Measurements from ENCODE around the gene RAD9A.

Gene RAD9A

GRCh38 chr11:67354075-67355022 lies 37.4 kb upstream of the RAD9A start:
- DNase-seq (ENCODE audit: low spot score in 2 of 2): peak in 1 of 2 donors; percentile 23
- peak overlapping the region; percentile 97 for H3K27ac Mint-ChIP-seq
- H3K4me1 Mint-ChIP-seq: peaks cover 61% of the 10 kb centered on the region
- H3K27me3 Mint-ChIP-seq: no peaks in the 10 kb centered on the region
- peaks cover 1% of the 10 kb centered on the region for H3K36me3 Mint-ChIP-seq
- ATAC-seq (ENCODE audit: low read depth): peak; percentile 7
- peak overlapping the region; percentile 91 for H3K4me3 Mint-ChIP-seq
- H3K9me3 Mint-ChIP-seq: no peaks in the 10 kb centered on the region

- ATAC-seq (ENCODE audit: low read depth): no peak
- no peaks in the 10 kb centered on the region for H3K27me3 Mint-ChIP-seq
- peak in 1 of 2 donors; percentile 13 for DNase-seq (ENCODE audit: low spot score in 2 of 2)
- no peak overlapping the region for H3K4me3 Mint-ChIP-seq
- no peaks in the 10 kb centered on the region for H3K9me3 Mint-ChIP-seq
- peaks cover 1% of the 10 kb centered on the region for H3K36me3 Mint-ChIP-seq
- peaks cover 53% of the 10 kb centered on the region for H3K4me1 Mint-ChIP-seq
- H3K27ac Mint-ChIP-seq: no peak overlapping the region
These were observed 36.6 kb upstream of the RAD9A start for GRCh38 chr11:67355023-67355793.

- H3K9me3 Mint-ChIP-seq: no peaks in the 10 kb centered on the region
- H3K27me3 Mint-ChIP-seq: no peaks in the 10 kb centered on the region
- H3K27ac Mint-ChIP-seq: no peak overlapping the region
- no peak for ATAC-seq (ENCODE audit: low read depth)
- peak overlapping the region; percentile 75 for H3K4me3 Mint-ChIP-seq
- peaks cover 52% of the 10 kb centered on the region for H3K4me1 Mint-ChIP-seq
- peak in 1 of 2 donors; percentile 12 for DNase-seq (ENCODE audit: low spot score in 2 of 2)
- H3K36me3 Mint-ChIP-seq: peaks cover 3% of the 10 kb centered on the region
These were observed 35.9 kb upstream of the RAD9A start for GRCh38 chr11:67355794-67356386.

GRCh38 chr11:67356387-67356863 lies 35.4 kb upstream of the RAD9A start:
- peaks cover 3% of the 10 kb centered on the region for H3K36me3 Mint-ChIP-seq
- H3K4me1 Mint-ChIP-seq: peaks cover 55% of the 10 kb centered on the region
- H3K27ac Mint-ChIP-seq: peak overlapping the region; percentile 83
- ATAC-seq (ENCODE audit: low read depth) (no peak), DNase-seq (ENCODE audit: low spot score in 2 of 2) (peak in 1 of 2 donors; percentile 26)
- no peaks in the 10 kb centered on the region for H3K27me3 Mint-ChIP-seq
- H3K4me3 Mint-ChIP-seq: peak overlapping the region; percentile 75
- H3K9me3 Mint-ChIP-seq: no peaks in the 10 kb centered on the region

- Mint-ChIP-seq H3K4me3 (peak overlapping the region; percentile 75), H3K9me3 (no peaks in the 10 kb centered on the region), H3K36me3 (peaks cover 3% of the 10 kb centered on the region), H3K27me3 (no peaks in the 10 kb centered on the region), H3K4me1 (peaks cover 61% of the 10 kb centered on the region), H3K27ac (peak overlapping the region; percentile 83)
- DNase-seq (ENCODE audit: low spot score in 2 of 2) (peak; percentile 64 to 69), ATAC-seq (ENCODE audit: low read depth) (no peak)
These were observed 34.8 kb upstream of the RAD9A start for GRCh38 chr11:67356864-67357561.

GRCh38 chr11:67357831-67358670 lies 33.7 kb upstream of the RAD9A start:
- DNase-seq (ENCODE audit: low spot score in 2 of 2): no peak

GRCh38 chr11:67364169-67364568 lies 27.6 kb upstream of the RAD9A start:
- Mint-ChIP-seq H3K36me3 (peaks cover 24% of the 10 kb centered on the region), H3K4me1 (peaks cover 58% of the 10 kb centered on the region), H3K27me3 (no peaks in the 10 kb centered on the region), H3K27ac (peak overlapping the region; percentile 61), H3K9me3 (no peaks in the 10 kb centered on the region), H3K4me3 (peak overlapping the region; percentile 58)
- DNase-seq (ENCODE audit: low spot score in 2 of 2) (no peak), ATAC-seq (ENCODE audit: low read depth) (no peak)

More at GRCh38 chr11:67357831-67358670, 33.7 kb upstream of the RAD9A start:
- no peak for ATAC-seq (ENCODE audit: low read depth)
- no peaks in the 10 kb centered on the region for H3K27me3 Mint-ChIP-seq
- H3K4me3 Mint-ChIP-seq: no peak overlapping the region
- H3K4me1 Mint-ChIP-seq: peaks cover 64% of the 10 kb centered on the region
- peaks cover 3% of the 10 kb centered on the region for H3K36me3 Mint-ChIP-seq
- H3K27ac Mint-ChIP-seq: no peak overlapping the region
- H3K9me3 Mint-ChIP-seq: no peaks in the 10 kb centered on the region

GRCh38 chr11:67364783-67365722 lies 26.7 kb upstream of the RAD9A start:
- peak; percentile 50 for ATAC-seq (ENCODE audit: low read depth)

GRCh38 chr11:67365736-67366444 lies 25.9 kb upstream of the RAD9A start:
- Mint-ChIP-seq H3K27me3 (no peaks in the 10 kb centered on the region), H3K9me3 (no peaks in the 10 kb centered on the region), H3K4me3 (no peak overlapping the region), H3K36me3 (peaks cover 23% of the 10 kb centered on the region), H3K4me1 (peaks cover 71% of the 10 kb centered on the region), H3K27ac (peak overlapping the region; percentile 61)
- no peak for ATAC-seq (ENCODE audit: low read depth)
- no peak for DNase-seq (ENCODE audit: low spot score in 2 of 2)

More at GRCh38 chr11:67364783-67365722, 26.7 kb upstream of the RAD9A start:
- H3K27me3 Mint-ChIP-seq: no peaks in the 10 kb centered on the region
- H3K4me1 Mint-ChIP-seq: peaks cover 65% of the 10 kb centered on the region
- no peak for DNase-seq (ENCODE audit: low spot score in 2 of 2)
- peak overlapping the region; percentile 58 for H3K4me3 Mint-ChIP-seq
- H3K27ac Mint-ChIP-seq: peak overlapping the region; percentile 61
- peaks cover 24% of the 10 kb centered on the region for H3K36me3 Mint-ChIP-seq
- no peaks in the 10 kb centered on the region for H3K9me3 Mint-ChIP-seq

- ATAC-seq (ENCODE audit: low read depth) (no peak), DNase-seq (ENCODE audit: low spot score in 2 of 2) (no peak)
- Mint-ChIP-seq H3K36me3 (peaks cover 24% of the 10 kb centered on the region), H3K27ac (peak overlapping the region; percentile 61), H3K4me3 (no peak overlapping the region), H3K27me3 (no peaks in the 10 kb centered on the region), H3K4me1 (peaks cover 74% of the 10 kb centered on the region), H3K9me3 (no peaks in the 10 kb centered on the region)
These were observed 25.2 kb upstream of the RAD9A start for GRCh38 chr11:67366546-67366945.

GRCh38 chr11:67366961-67367760 lies 24.6 kb upstream of the RAD9A start:
- ATAC-seq (ENCODE audit: low read depth) (no peak), DNase-seq (ENCODE audit: low spot score in 2 of 2) (no peak)
- Mint-ChIP-seq H3K27me3 (no peaks in the 10 kb centered on the region), H3K27ac (peak overlapping the region; percentile 9), H3K36me3 (peaks cover 28% of the 10 kb centered on the region), H3K9me3 (no peaks in the 10 kb centered on the region), H3K4me3 (peak overlapping the region; percentile 18), H3K4me1 (peaks cover 73% of the 10 kb centered on the region)
